Fibroblast of skin of abdomen (primary cell): ENCODE data around the gene CDK5R2.

ENCODE experiments used
- DNase-seq: peaks from one replicate; pipeline ENCODE4 v3.0.0-alpha.2; 2013

The CDK5R2 gene

GRCh38 chr2:218990052-218990451 is 30.6 kb downstream of the CDK5R2 start:
- DNase-seq: no peak

DNA sequence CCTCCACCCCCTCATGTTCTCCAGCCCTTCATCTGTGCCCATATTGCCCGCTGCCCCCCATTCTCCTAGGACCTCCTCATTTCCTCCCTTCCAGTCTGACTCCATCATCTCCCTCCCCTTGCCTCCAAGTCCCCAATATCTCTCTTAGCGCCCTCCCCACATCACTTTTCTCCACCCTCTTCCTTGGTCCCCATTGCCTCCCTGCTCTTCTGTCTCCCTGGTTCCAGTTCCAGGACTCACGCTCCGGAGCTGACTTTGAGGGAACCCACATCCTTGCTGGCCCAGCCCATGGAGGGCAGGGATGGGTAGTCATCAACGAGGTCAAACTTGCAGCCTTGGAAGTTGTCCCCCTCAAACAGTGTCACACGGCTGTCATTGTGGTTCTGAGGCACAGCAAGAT is 31.1 kb downstream of the CDK5R2 start:
- no peak for DNase-seq

DNA sequence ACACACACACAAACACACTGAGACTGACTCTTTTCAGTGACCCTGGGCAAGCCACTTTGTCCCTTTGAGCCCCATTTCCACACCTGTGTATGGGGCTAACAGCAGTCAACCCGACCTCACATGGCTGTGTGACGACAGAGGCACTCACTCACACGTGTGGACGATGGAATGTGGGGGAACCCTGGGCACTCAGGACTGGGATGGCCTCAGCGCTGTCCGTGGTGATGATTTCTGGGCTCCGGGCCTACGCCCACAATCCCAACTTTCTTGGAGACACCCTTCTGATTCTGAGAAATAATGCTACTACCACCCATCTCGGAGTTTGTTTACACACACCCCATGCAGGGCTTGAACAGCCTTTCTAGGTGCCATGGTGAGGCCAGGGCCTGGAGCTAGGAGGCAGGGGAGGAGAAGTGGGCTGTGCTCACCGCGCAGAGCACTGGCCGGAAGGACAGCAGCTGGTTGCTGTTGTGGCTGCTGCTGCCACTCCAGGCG is 32.3 kb downstream of the CDK5R2 start:
- DNase-seq: peak; percentile 30

- DNase-seq: no peak
Observed at GRCh38 chr2:218992196-218992595, 32.7 kb downstream of the CDK5R2 start.

- DNase-seq: no peak
Observed at GRCh38 chr2:218992703-218993344, 33.4 kb downstream of the CDK5R2 start.

- no peak for DNase-seq
Observed at GRCh38 chr2:218993345-218994315, 34.2 kb downstream of the CDK5R2 start, which contains the start of gene CRYBA2. Gene CRYBA2, minus strand, starts transcription at chr2:218993422. Its CDS starts 246 bp downstream, at chr2:218993176.

DNA sequence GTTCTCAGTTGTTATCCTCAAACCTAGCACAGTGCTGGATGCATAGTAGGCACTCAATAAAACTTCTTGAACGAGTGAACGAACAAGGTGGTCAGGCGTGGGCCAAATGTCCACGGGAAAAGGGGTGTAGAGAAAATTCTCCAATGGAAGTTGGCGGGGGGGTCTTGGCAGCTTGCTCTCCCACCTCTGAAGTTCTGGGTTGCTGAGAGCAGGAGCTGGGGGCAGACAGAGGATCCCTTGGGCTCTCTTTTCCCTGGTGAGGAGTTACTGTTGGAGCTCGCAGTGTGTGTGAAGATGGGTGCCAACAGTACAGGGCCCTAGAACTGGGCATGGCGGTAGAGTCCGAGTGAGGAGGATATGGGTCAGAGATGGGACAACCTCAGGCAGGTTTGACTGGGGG is 36.1 kb downstream of the CDK5R2 start:
- no peak for DNase-seq

GRCh38 chr2:218995972-218996711 is 36.7 kb downstream of the CDK5R2 start:
- DNase-seq: peak; percentile 67

DNA sequence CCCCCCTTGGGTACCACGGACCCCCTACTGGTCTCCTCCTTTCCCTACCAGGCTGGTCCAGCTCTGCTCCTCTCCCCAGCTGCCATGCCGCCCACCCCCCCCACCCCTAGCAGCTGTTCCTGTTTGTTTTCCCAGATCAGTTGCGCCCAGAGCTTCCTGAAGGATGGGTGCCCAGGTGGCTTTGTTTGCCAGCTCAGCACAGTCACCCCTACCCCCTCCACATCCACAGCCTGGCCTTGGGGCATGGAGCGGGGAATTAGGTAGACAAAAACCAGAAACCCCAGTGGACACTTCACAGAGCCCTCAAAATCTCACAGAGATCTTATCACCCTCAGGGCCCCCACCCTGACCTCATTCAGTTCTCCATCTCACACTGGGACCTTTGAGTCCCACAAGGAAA is 37.5 kb downstream of the CDK5R2 start:
- no peak for DNase-seq

GRCh38 chr2:218997731-218998130 is 38.3 kb downstream of the CDK5R2 start:
- no peak for DNase-seq

DNA sequence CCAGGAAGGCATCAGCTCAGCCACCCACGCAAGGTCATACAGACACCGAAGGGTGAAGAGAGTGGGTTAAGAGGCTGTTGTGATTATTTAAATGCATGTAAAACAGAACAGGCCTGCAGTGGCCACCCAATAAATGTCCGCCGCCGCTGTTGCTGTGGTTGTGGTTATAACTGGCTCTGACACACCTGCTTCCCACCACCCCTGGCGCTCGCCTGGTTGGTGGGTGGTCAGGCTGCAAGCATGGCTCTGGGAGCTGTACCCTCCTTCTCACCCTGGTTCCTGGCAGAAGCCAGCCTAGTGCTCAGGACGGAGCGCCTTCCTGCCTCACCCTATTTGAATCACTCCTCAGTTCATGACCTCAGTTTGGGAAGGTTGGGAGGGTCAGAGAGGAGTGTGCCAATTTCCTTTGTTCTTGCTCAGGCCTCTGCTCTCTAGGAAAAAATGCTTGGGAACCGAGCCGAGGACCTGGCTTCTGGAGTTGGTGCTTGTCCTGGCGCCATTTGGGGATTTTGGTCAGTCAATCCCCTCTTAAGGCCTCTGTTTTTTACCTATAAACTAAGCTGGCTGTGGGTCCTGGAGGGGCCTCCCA is 39.0 kb downstream of the CDK5R2 start:
- DNase-seq: no peak

DNA sequence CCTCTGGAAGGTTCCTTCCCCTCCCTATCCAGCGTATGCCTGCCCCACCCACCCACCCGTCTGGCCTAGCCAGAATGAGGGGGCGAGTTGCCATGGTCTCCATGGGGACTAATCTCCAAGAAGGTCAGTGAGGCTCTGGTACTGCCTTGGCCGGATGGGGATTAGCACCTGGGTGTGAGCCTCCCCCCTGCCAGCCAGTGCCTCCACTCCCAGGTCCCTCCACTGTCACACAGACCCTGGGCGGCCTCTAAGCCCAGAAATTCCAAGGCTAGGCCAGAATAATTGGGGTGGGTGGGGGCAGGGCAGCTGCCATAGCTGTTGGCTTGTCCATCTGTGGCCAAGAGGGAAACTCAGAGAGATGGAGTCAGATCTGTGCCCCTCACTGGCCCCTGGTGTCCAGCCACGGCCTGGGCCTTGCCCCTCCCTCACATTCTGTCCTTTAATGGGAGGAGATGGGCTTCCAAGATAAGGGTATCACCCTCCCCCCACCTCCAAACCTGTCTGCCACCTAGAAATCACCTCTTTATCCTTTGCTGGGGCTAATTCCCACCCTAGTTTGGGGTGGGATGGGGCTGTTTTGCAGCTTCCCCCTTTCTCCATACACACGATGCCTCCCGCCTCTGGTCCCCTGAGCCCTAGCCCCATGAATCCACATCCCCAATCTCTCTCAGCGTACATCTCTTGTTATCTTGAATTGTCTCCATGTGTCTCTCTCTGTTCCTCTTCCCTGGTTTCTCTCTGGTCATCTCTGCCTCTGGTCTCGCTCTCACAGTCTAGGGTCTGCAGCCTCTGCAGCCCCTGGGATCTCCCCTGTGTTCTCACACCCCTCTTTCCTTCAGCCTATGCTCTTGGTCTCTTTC is 39.8 kb downstream of the CDK5R2 start:
- no peak for DNase-seq

GRCh38 chr2:218999881-219000568 is 40.6 kb downstream of the CDK5R2 start:
- DNase-seq: no peak

DNA sequence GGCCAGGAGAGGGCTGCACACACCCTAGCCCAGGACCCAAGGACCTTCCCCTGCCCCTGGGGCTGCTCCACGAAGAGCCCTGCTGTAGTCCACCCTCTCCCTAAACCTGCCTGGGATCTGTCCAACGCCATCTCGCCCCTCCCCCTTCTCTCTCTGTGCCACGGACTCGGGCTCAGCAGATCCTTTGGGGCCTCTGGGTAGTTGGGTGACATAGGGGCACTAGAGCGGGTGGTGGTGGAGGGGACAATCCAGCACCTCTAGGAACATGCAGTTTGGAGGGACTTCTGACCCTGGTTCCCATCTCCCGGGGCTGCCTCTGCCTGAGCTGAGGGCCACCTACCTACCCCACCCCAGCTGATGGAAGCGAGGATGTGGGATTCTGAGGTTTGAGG is 41.1 kb downstream of the CDK5R2 start:
- DNase-seq: no peak

- no peak for DNase-seq
Observed at GRCh38 chr2:219001100-219001576, 41.7 kb downstream of the CDK5R2 start.

DNA sequence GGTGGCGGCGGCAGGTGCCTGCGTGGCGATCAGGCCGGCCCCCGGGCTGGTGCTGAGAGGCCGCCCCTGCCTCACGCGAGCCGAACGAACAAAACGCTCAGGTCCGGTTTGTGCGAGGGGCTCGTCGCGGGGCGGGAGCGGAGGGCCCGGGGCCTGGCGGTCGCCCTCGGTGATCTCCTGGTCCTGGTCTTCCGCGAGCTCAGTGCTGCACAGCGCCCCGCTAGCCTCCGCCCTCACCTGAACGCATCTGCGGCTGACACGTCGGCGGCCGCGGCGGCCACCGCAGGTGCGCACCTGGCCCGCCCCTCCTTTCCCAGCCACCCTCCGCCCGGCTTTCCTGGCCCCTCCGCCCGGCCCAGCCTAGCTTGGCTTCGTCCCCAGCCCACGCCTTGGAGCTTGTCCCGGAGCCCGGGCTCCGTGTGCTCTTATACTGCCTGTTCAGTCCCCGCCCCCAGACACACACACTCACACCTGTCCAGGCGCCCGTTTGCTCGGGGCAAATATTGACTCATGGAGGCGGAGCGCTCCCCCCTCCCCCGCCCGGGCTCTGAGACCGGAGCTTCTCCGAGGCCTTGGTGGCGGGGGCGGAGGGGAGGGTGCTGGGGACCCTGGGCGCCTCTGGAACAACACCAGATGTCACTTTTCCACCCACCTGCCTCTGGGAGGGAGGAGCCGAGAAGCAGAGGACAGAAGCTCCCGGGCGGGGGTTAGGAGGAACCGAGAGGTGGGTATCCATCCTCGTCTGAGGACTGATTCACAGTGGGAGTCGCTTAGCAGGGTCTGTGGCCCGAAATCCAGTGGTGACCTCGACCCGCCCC is 42.3 kb downstream of the CDK5R2 start:
- DNase-seq: no peak

- no peak for DNase-seq
Observed at GRCh38 chr2:219002395-219003266, 43.2 kb downstream of the CDK5R2 start.

DNA sequence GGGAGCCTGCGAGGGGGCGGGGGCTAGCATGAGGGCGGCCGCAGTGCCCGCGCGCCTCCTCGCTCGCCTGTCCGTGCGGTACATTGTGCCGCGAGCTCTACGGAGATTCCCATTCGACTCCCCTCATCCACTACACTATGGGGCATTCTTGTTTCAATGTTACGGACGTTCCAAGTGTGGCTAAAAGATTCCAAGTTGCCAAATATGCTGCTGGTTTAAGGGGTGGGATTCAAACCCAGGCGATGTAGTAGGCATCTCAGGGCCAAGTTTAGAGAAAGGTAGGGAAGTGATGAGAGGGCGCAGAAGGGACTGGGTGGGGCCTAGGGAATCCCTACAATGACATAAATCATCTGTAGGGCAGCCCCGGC is 43.8 kb downstream of the CDK5R2 start:
- DNase-seq: no peak

DNA sequence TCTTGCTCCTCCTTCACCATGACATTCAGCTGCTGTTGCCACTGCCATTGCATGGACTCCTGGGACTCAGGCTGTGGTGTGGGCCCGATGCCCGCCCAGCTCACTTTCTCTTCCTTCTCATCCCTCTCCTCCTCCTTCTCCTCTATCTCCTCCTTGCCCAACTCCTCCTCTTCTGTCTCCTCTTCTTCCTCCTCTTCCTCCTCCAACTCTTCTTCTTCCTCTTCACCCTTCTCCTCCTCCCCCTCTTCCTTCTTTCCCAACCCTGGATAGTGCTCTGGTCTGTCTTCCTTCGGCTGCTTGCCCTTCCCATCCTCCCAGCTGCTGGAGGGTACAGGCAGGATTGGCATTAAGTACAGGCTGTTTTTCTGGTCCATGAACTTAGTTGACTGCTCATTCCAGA is 44.5 kb downstream of the CDK5R2 start:
- no peak for DNase-seq
